ENCODE measurements around the gene SOHLH1. TPM values are rescaled to one million over a fixed set of nuclear protein-coding genes. Genes with fewer than 3 reads are reported as not detected.

The SOHLH1 gene
- total and polyA plus RNA-seq, 12 donors, result not detected

GRCh38 chr9:135667463-135668001 is 31.7 kb downstream of the SOHLH1 start:
- Histone ChIP-seq H3K36me3 (no peaks in the 10 kb centered on the region), H3K4me1 (no peaks in the 10 kb centered on the region), H3K27me3 (peaks cover 0 to 47% (median 14%) of the 10 kb centered on the region in 7 donors), H3K27ac (no peak overlapping the region), H3K9me3 (no peaks in the 10 kb centered on the region), H3K4me3 (no peak overlapping the region)
- DNase-seq, result no peak
- no peak for ATAC-seq
- TF ChIP-seq CTCF (IDR thresholded peaks at IDR 0.05), result no peak
- intact Hi-C loops (cut with DNase I), result no loop called here
- 80 to 83% methylated on average over 9 of the region's 9 CpGs for WGBS, 2 donors

GRCh38 chr9:135666534-135667462 is 32.5 kb downstream of the SOHLH1 start:
- 65 to 68% methylated on average over 29 of the region's 29 CpGs for WGBS, 2 donors
- no peak for TF ChIP-seq CTCF (IDR thresholded peaks at IDR 0.05)
- no peak for DNase-seq

GRCh38 chr9:135665795-135666189 is 33.5 kb downstream of the SOHLH1 start:
- Histone ChIP-seq H3K4me1 (no peaks in the 10 kb centered on the region), H3K9me3 (no peaks in the 10 kb centered on the region), H3K36me3 (no peaks in the 10 kb centered on the region), H3K27ac (no peak overlapping the region), H3K27me3 (peaks cover 0 to 36% (median 19%) of the 10 kb centered on the region in 7 donors), H3K4me3 (no peak overlapping the region)
- intact Hi-C loops (cut with DNase I), result no loop called here
- DNase-seq (no peak), ATAC-seq (no peak)
- 79 to 80% methylated on average over 12 of the region's 12 CpGs for WGBS, 2 donors
- no peak for TF ChIP-seq CTCF (IDR thresholded peaks at IDR 0.05)

More at GRCh38 chr9:135666534-135667462, 32.5 kb downstream of the SOHLH1 start:
- no peaks in the 10 kb centered on the region for H3K36me3 ChIP-seq
- no peaks in the 10 kb centered on the region for H3K9me3 ChIP-seq
- ATAC-seq, result no peak
- H3K4me1 ChIP-seq, result no peaks in the 10 kb centered on the region
- no peak overlapping the region for H3K4me3 ChIP-seq
- H3K27me3 ChIP-seq, result peaks cover 0 to 42% (median 14%) of the 10 kb centered on the region in 7 donors
- no peak overlapping the region for H3K27ac ChIP-seq
- intact Hi-C loops (cut with DNase I), result no loop called here

GRCh38 chr9:135664801-135665794 is 34.2 kb downstream of the SOHLH1 start:
- ATAC-seq (no peak), DNase-seq (no peak)
- Histone ChIP-seq H3K27ac (no peak overlapping the region), H3K9me3 (no peaks in the 10 kb centered on the region), H3K4me3 (no peak overlapping the region), H3K4me1 (no peaks in the 10 kb centered on the region), H3K36me3 (no peaks in the 10 kb centered on the region), H3K27me3 (peaks cover 0 to 37% (median 19%) of the 10 kb centered on the region in 7 donors)
- TF ChIP-seq CTCF (IDR thresholded peaks at IDR 0.05), result no peak
- WGBS, 2 donors, result 81 to 84% methylated on average over 32 of the region's 32 CpGs
- intact Hi-C loops (cut with DNase I), result no loop called here

Measured in heart right ventricle (tissue), 16 donors.